ENCODE measurements around the gene RFC3.

The RFC3 gene

GRCh38 chr13:33869005-33869404, 51.1 kb downstream of the RFC3 start:
- no peak for DNase-seq

- no peak for DNase-seq
Observed at GRCh38 chr13:33870046-33870668, 52.2 kb downstream of the RFC3 start.

GRCh38 chr13:33871207-33872004, 53.5 kb downstream of the RFC3 start:
- no peak for DNase-seq

GRCh38 chr13:33872005-33872351, 54.0 kb downstream of the RFC3 start:
- no peak for DNase-seq

GRCh38 chr13:33873251-33873908, 55.4 kb downstream of the RFC3 start:
- no peak for DNase-seq

GRCh38 chr13:33874871-33875270, 56.9 kb downstream of the RFC3 start:
- DNase-seq: no peak

- DNase-seq: no peak
Observed at GRCh38 chr13:33875618-33876401, 57.9 kb downstream of the RFC3 start.

GRCh38 chr13:33876716-33877394, 58.9 kb downstream of the RFC3 start:
- no peak for DNase-seq

GRCh38 chr13:33879118-33879517, 61.2 kb downstream of the RFC3 start:
- no peak for DNase-seq

- DNase-seq: no peak
Observed at GRCh38 chr13:33882804-33883203, 64.9 kb downstream of the RFC3 start.

GRCh38 chr13:33884531-33885220, 66.7 kb downstream of the RFC3 start:
- DNase-seq: no peak

Data from NCI-H1436 (cell line).